ENCODE measurements around the gene TMTC1. TPM values are rescaled to one million over a fixed set of nuclear protein-coding genes. Genes with fewer than 3 reads are reported as not detected.

TMTC1 gene
- total RNA-seq, 1 experiment from 2014 or later, result 0.17 TPM

GRCh38 chr12:29732191-29732590 lies 51.6 kb downstream of the TMTC1 start:
- Mint-ChIP-seq H3K4me1 (ENCODE audit: low read depth, unreplicated experiment) (no peaks in the 10 kb centered on the region), H3K27me3 (ENCODE audit: unreplicated experiment) (peaks cover 19% of the 10 kb centered on the region), H3K27ac (ENCODE audit: unreplicated experiment) (no peak overlapping the region), H3K9me3 (ENCODE audit: low read depth, unreplicated experiment) (peaks cover 2% of the 10 kb centered on the region), H3K4me3 (ENCODE audit: low read depth, unreplicated experiment) (no peak overlapping the region), H3K36me3 (ENCODE audit: insufficient read depth, unreplicated experiment) (no peaks in the 10 kb centered on the region)
- CTCF ChIA-PET, result no interaction called here
- intact Hi-C loops (cut with micrococcal nuclease; ENCODE audit: unreplicated experiment), result no loop called here
- no TSS peak for BruUV-seq (replicated peaks)
- TF ChIP-seq CTCF (IDR thresholded peaks at IDR 0.05; ENCODE audit: unreplicated experiment), result no peak
- DNase-seq, result no peak

DNA sequence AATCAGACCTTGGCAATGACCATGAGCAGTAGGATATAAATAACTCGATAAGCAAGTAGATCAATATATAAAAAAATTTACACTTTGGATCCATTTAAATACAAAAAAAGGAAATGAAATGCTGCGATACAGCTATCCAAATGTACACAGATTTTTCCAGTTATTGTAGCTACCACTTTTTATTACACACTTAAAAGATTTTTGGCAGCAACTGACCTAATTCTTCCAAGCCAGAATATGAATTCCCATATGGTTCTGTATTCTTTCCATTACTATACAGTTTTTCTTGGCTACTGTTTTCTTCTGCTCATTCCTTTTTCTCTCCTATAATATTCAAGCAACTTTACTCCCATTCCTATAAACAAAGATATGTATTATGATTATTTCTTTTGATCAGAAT lies 52.2 kb downstream of the TMTC1 start:
- Mint-ChIP-seq H3K4me3 (ENCODE audit: low read depth, unreplicated experiment) (no peak overlapping the region), H3K36me3 (ENCODE audit: insufficient read depth, unreplicated experiment) (no peaks in the 10 kb centered on the region), H3K9me3 (ENCODE audit: low read depth, unreplicated experiment) (peaks cover 2% of the 10 kb centered on the region), H3K27me3 (ENCODE audit: unreplicated experiment) (peaks cover 19% of the 10 kb centered on the region), H3K27ac (ENCODE audit: unreplicated experiment) (no peak overlapping the region), H3K4me1 (ENCODE audit: low read depth, unreplicated experiment) (no peaks in the 10 kb centered on the region)
- TF ChIP-seq CTCF (IDR thresholded peaks at IDR 0.05; ENCODE audit: unreplicated experiment), result no peak
- intact Hi-C loops (cut with micrococcal nuclease; ENCODE audit: unreplicated experiment), result no loop called here
- CTCF ChIA-PET, result no interaction called here
- no TSS peak for BruUV-seq (replicated peaks)
- DNase-seq, result no peak

DNA sequence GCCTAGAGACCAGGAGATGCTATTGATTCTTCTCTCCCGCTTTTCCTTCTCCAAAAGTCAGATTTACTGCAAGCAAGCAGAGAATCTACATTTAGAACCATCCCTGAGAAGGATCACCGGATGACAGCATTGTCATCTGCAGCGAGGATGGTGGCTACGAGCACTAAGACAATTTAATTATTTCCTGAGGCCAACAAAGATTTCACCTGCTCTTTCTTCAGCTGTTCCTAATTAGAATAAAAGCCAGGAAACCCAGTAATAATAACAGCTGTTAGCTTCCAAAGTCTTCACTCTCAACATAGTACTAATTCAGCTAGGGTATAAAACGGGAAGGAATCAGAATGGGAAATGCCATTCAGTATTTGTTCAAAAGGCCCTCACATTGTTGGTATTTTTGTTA lies 53.3 kb downstream of the TMTC1 start:
- H3K27ac Mint-ChIP-seq (ENCODE audit: unreplicated experiment), result no peak overlapping the region
- TF ChIP-seq CTCF (IDR thresholded peaks at IDR 0.05; ENCODE audit: unreplicated experiment), result no peak
- H3K4me1 Mint-ChIP-seq (ENCODE audit: low read depth, unreplicated experiment), result no peaks in the 10 kb centered on the region
- no peaks in the 10 kb centered on the region for H3K36me3 Mint-ChIP-seq (ENCODE audit: insufficient read depth, unreplicated experiment)
- intact Hi-C loops (cut with micrococcal nuclease; ENCODE audit: unreplicated experiment), result no loop called here
- no peak for DNase-seq
- H3K9me3 Mint-ChIP-seq (ENCODE audit: low read depth, unreplicated experiment), result peaks cover 2% of the 10 kb centered on the region
- no TSS peak for BruUV-seq (replicated peaks)
- peaks cover 19% of the 10 kb centered on the region for H3K27me3 Mint-ChIP-seq (ENCODE audit: unreplicated experiment)
- H3K4me3 Mint-ChIP-seq (ENCODE audit: low read depth, unreplicated experiment), result no peak overlapping the region
- CTCF ChIA-PET, result no interaction called here

GRCh38 chr12:29728030-29728429 lies 55.7 kb downstream of the TMTC1 start:
- no peak for TF ChIP-seq CTCF (IDR thresholded peaks at IDR 0.05; ENCODE audit: unreplicated experiment)
- DNase-seq, result no peak
- Mint-ChIP-seq H3K9me3 (ENCODE audit: low read depth, unreplicated experiment) (peaks cover 2% of the 10 kb centered on the region), H3K36me3 (ENCODE audit: insufficient read depth, unreplicated experiment) (no peaks in the 10 kb centered on the region), H3K27ac (ENCODE audit: unreplicated experiment) (no peak overlapping the region), H3K27me3 (ENCODE audit: unreplicated experiment) (peaks cover 19% of the 10 kb centered on the region), H3K4me3 (ENCODE audit: low read depth, unreplicated experiment) (no peak overlapping the region), H3K4me1 (ENCODE audit: low read depth, unreplicated experiment) (no peaks in the 10 kb centered on the region)
- CTCF ChIA-PET, result interaction anchor here (0.6 kb wide), 1 partner anchor 67 kb away, joined by 3 read pairs; no protein-coding TSS in a partner anchor
- no TSS peak for BruUV-seq (replicated peaks)
- intact Hi-C loops (cut with micrococcal nuclease; ENCODE audit: unreplicated experiment), result no loop called here

All from Calu3 (cell line).